ENCODE measurements around the gene MRPL34. TPM values are rescaled to one million over a fixed set of nuclear protein-coding genes. Genes with fewer than 3 reads are reported as not detected.
A peak's percentile ranks its signal among the peaks of the same experiment; 100 is the strongest.

The MRPL34 gene
- total and polyA plus RNA-seq, 9 of the 15 experiments (the other 6 are each of a cell fraction or from before 2014, with no cell fraction given): 11.5 to 256 (median 72.5) TPM

DNA sequence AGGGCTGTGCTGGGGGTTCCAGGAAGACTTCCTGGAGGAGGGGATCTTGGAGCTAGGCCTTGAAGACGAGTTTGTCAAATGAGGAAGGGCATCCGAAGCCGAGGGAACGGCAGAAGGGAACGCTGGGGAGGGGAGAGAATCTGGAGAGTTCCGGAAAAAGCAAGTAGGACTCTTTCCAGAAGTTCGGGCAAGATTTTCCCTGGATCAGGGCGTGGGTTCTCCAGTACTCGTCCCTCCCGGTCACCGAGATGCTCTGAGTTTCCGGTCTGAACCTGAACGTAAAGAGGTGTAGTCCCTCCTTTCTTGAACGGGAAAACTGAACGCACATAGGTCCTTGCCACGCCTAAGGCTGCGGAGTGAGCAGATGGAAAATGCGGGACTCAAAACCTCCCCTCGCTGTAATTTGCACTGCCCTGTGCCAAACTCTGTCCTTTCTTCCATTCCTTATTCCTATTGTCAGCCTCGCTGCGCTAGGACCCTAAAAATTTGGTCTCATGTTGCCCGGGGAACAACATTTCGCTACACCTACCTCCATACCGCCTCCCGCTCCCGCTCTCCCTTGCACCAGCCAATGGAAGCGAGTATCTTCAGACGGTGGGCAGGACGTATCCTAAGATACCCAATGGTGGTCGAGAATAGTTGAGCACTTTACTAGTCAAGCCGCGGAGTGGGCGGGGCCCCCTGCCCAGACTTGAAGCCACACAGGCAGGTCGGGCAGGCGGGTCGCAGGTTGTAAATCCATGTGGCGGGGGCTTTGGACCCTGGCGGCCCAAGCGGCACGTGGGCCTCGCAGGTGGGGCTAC, 31.4 kb downstream of the MRPL34 start, which contains the start of gene GTPBP3 (continued):
- TF ChIP-seq, protein P1, sequence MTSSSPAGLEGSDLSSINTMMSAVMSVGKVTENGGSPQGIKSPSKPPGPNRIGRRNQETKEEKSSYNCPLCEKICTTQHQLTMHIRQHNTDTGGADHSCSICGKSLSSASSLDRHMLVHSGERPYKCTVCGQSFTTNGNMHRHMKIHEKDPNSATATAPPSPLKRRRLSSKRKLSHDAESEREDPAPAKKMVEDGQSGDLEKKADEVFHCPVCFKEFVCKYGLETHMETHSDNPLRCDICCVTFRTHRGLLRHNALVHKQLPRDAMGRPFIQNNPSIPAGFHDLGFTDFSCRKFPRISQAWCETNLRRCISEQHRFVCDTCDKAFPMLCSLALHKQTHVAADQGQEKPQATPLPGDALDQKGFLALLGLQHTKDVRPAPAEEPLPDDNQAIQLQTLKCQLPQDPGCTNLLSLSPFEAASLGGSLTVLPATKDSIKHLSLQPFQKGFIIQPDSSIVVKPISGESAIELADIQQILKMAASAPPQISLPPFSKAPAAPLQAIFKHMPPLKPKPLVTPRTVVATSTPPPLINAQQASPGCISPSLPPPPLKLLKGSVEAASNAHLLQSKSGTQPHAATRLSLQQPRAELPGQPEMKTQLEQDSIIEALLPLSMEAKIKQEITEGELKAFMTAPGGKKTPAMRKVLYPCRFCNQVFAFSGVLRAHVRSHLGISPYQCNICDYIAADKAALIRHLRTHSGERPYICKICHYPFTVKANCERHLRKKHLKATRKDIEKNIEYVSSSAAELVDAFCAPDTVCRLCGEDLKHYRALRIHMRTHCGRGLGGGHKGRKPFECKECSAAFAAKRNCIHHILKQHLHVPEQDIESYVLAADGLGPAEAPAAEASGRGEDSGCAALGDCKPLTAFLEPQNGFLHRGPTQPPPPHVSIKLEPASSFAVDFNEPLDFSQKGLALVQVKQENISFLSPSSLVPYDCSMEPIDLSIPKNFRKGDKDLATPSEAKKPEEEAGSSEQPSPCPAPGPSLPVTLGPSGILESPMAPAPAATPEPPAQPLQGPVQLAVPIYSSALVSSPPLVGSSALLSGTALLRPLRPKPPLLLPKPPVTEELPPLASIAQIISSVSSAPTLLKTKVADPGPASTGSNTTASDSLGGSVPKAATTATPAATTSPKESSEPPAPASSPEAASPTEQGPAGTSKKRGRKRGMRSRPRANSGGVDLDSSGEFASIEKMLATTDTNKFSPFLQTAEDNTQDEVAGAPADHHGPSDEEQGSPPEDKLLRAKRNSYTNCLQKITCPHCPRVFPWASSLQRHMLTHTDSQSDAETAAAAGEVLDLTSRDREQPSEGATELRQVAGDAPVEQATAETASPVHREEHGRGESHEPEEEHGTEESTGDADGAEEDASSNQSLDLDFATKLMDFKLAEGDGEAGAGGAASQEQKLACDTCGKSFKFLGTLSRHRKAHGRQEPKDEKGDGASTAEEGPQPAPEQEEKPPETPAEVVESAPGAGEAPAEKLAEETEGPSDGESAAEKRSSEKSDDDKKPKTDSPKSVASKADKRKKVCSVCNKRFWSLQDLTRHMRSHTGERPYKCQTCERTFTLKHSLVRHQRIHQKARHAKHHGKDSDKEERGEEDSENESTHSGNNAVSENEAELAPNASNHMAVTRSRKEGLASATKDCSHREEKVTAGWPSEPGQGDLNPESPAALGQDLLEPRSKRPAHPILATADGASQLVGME (CRISPR knock-in tag; IDR thresholded peaks at IDR 0.05): peak; percentile 61; the same call in 1 of the 2 replicates
- TF ChIP-seq, protein P2, sequence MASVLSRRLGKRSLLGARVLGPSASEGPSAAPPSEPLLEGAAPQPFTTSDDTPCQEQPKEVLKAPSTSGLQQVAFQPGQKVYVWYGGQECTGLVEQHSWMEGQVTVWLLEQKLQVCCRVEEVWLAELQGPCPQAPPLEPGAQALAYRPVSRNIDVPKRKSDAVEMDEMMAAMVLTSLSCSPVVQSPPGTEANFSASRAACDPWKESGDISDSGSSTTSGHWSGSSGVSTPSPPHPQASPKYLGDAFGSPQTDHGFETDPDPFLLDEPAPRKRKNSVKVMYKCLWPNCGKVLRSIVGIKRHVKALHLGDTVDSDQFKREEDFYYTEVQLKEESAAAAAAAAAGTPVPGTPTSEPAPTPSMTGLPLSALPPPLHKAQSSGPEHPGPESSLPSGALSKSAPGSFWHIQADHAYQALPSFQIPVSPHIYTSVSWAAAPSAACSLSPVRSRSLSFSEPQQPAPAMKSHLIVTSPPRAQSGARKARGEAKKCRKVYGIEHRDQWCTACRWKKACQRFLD (CRISPR knock-in tag; IDR thresholded peaks at IDR 0.05): peak; percentile 84; the same call in 1 of the 2 replicates
- 0 out of 2 replicates have a peak, but pooled peaks have one; percentile 81 for TF ChIP-seq GTF2F1 (IDR thresholded peaks at IDR 0.05; ENCODE audit: low read depth, low read length)
- no peak for TF ChIP-seq BRF1 (IDR thresholded peaks at IDR 0.05; ENCODE audit: borderline replicate concordance, extremely low read depth, insufficient read length)
- TF ChIP-seq, protein P3, sequence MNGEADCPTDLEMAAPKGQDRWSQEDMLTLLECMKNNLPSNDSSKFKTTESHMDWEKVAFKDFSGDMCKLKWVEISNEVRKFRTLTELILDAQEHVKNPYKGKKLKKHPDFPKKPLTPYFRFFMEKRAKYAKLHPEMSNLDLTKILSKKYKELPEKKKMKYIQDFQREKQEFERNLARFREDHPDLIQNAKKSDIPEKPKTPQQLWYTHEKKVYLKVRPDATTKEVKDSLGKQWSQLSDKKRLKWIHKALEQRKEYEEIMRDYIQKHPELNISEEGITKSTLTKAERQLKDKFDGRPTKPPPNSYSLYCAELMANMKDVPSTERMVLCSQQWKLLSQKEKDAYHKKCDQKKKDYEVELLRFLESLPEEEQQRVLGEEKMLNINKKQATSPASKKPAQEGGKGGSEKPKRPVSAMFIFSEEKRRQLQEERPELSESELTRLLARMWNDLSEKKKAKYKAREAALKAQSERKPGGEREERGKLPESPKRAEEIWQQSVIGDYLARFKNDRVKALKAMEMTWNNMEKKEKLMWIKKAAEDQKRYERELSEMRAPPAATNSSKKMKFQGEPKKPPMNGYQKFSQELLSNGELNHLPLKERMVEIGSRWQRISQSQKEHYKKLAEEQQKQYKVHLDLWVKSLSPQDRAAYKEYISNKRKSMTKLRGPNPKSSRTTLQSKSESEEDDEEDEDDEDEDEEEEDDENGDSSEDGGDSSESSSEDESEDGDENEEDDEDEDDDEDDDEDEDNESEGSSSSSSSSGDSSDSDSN (IDR thresholded peaks at IDR 0.05; ENCODE audit: borderline replicate concordance in 1 of 2, low read depth in 2 of 2, low read length in 2 of 2): peak in 1 of 2 experiments; percentile 57; a peak in 1 of 4 replicates
- TF ChIP-seq MECOM (CRISPR knock-in tag; IDR thresholded peaks at IDR 0.05): peak; percentile 67; the same call in 1 of the 2 replicates
- no peak for TF ChIP-seq SLC30A9 (CRISPR knock-in tag; IDR thresholded peaks at IDR 0.05)
- TF ChIP-seq SP2 (IDR thresholded peaks at IDR 0.05; ENCODE audit: extremely low read depth, low read depth, low read length, poor library complexity, severe bottlenecking): peak; percentile 83
- TF ChIP-seq, protein P4, sequence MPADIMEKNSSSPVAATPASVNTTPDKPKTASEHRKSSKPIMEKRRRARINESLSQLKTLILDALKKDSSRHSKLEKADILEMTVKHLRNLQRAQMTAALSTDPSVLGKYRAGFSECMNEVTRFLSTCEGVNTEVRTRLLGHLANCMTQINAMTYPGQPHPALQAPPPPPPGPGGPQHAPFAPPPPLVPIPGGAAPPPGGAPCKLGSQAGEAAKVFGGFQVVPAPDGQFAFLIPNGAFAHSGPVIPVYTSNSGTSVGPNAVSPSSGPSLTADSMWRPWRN (IDR thresholded peaks at IDR 0.05; ENCODE audit: low read depth): peak; percentile 63; the same call in 1 of the 2 replicates
- no peak for TF ChIP-seq ZNF644 (tag; IDR thresholded peaks at IDR 0.05; ENCODE audit: low read depth)

Measured in K562 (cell line).